ENCODE results near the gene LAMA3.

Gene LAMA3

GRCh38 chr18:23884681-23885375 is 195.6 kb downstream of the LAMA3 start:
- DNase-seq (no peak), ATAC-seq (ENCODE audit: insufficient read depth, low read depth) (no peak)
- H3K9me3 ChIP-seq (ENCODE audit: insufficient read depth, low read length, severe bottlenecking): no peaks in the 10 kb centered on the region
- no peak overlapping the region for H3K9ac ChIP-seq (ENCODE audit: low read depth, low read length)
- peaks cover 31% of the 10 kb centered on the region for H3K4me1 ChIP-seq (ENCODE audit: insufficient read depth, low read length)
- TF ChIP-seq EZH2 (IDR thresholded peaks at IDR 0.05; ENCODE audit: borderline replicate concordance, low read depth, low read length, severe bottlenecking): no peak
- TF ChIP-seq CTCF (IDR thresholded peaks at IDR 0.05; ENCODE audit: borderline replicate concordance, extremely low read depth, low read length, poor library complexity, severe bottlenecking): no peak
- H2AFZ ChIP-seq (ENCODE audit: low read depth, low read length): no peak overlapping the region
- no peaks in the 10 kb centered on the region for H3K36me3 ChIP-seq (ENCODE audit: insufficient read depth, low read length)
- H3K27ac ChIP-seq (ENCODE audit: low read length): no peak overlapping the region
- no peak overlapping the region for H3K4me2 ChIP-seq (ENCODE audit: insufficient read depth, low read length)
- no peaks in the 10 kb centered on the region for H3K79me2 ChIP-seq (ENCODE audit: insufficient read depth, low read length)
- H4K20me1 ChIP-seq (ENCODE audit: insufficient read depth, low read length): no peaks in the 10 kb centered on the region
- H3K27me3 ChIP-seq (ENCODE audit: insufficient read depth, low read length, poor library complexity): no peaks in the 10 kb centered on the region
- no peak overlapping the region for H3K4me3 ChIP-seq (ENCODE audit: low read depth in 1 of 2, low read length in 2 of 2)

- TF ChIP-seq EZH2 (IDR thresholded peaks at IDR 0.05; ENCODE audit: borderline replicate concordance, low read depth, low read length, severe bottlenecking) (no peak), CTCF (IDR thresholded peaks at IDR 0.05; ENCODE audit: borderline replicate concordance, extremely low read depth, low read length, poor library complexity, severe bottlenecking) (no peak)
- H3K4me2 ChIP-seq (ENCODE audit: insufficient read depth, low read length): no peak overlapping the region
- H3K9me3 ChIP-seq (ENCODE audit: insufficient read depth, low read length, severe bottlenecking): no peaks in the 10 kb centered on the region
- DNase-seq (no peak), ATAC-seq (ENCODE audit: insufficient read depth, low read depth) (peak; percentile 28; the same call in 1 of the 3 replicates)
- H3K27ac ChIP-seq (ENCODE audit: low read length): no peak overlapping the region
- H4K20me1 ChIP-seq (ENCODE audit: insufficient read depth, low read length): no peaks in the 10 kb centered on the region
- H3K9ac ChIP-seq (ENCODE audit: low read depth, low read length): no peak overlapping the region; the same call in 1 of the 2 replicates
- H2AFZ ChIP-seq (ENCODE audit: low read depth, low read length): no peak overlapping the region
- H3K27me3 ChIP-seq (ENCODE audit: insufficient read depth, low read length, poor library complexity): no peaks in the 10 kb centered on the region
- no peaks in the 10 kb centered on the region for H3K36me3 ChIP-seq (ENCODE audit: insufficient read depth, low read length)
- H3K4me3 ChIP-seq (ENCODE audit: low read depth in 1 of 2, low read length in 2 of 2): no peak overlapping the region
- H3K79me2 ChIP-seq (ENCODE audit: insufficient read depth, low read length): no peaks in the 10 kb centered on the region
- H3K4me1 ChIP-seq (ENCODE audit: insufficient read depth, low read length): peaks cover 31% of the 10 kb centered on the region
Measured at GRCh38 chr18:23885750-23886149, 196.5 kb downstream of the LAMA3 start.

GRCh38 chr18:23887035-23887434 is 197.8 kb downstream of the LAMA3 start:
- Histone ChIP-seq H3K27ac (ENCODE audit: low read length) (no peak overlapping the region), H3K79me2 (ENCODE audit: insufficient read depth, low read length) (no peaks in the 10 kb centered on the region), H3K4me1 (ENCODE audit: insufficient read depth, low read length) (peaks cover 31% of the 10 kb centered on the region), H2AFZ (ENCODE audit: low read depth, low read length) (no peak overlapping the region), H3K9me3 (ENCODE audit: insufficient read depth, low read length, severe bottlenecking) (no peaks in the 10 kb centered on the region), H3K4me2 (ENCODE audit: insufficient read depth, low read length) (no peak overlapping the region), H3K27me3 (ENCODE audit: insufficient read depth, low read length, poor library complexity) (no peaks in the 10 kb centered on the region), H3K9ac (ENCODE audit: low read depth, low read length) (no peak overlapping the region), H3K4me3 (ENCODE audit: low read depth in 1 of 2, low read length in 2 of 2) (no peak overlapping the region), H3K36me3 (ENCODE audit: insufficient read depth, low read length) (no peaks in the 10 kb centered on the region), H4K20me1 (ENCODE audit: insufficient read depth, low read length) (no peaks in the 10 kb centered on the region)
- TF ChIP-seq CTCF (IDR thresholded peaks at IDR 0.05; ENCODE audit: borderline replicate concordance, extremely low read depth, low read length, poor library complexity, severe bottlenecking) (no peak), EZH2 (IDR thresholded peaks at IDR 0.05; ENCODE audit: borderline replicate concordance, low read depth, low read length, severe bottlenecking) (no peak)
- no peak for DNase-seq
- no peak for ATAC-seq (ENCODE audit: insufficient read depth, low read depth)

Data from DND-41 (cell line).